Stimulated activated naive CD4-positive, alpha-beta T cell (primary cell): ENCODE data around the gene PRKCZ.
A peak's percentile ranks its signal among the peaks of the same experiment; 100 is the strongest.

Source experiments
- DNase-seq, 6 experiments: peaks; one replicate each; lab custom pipeline; 2025; lab: John Stamatoyannopoulos, UW

Gene PRKCZ

DNA sequence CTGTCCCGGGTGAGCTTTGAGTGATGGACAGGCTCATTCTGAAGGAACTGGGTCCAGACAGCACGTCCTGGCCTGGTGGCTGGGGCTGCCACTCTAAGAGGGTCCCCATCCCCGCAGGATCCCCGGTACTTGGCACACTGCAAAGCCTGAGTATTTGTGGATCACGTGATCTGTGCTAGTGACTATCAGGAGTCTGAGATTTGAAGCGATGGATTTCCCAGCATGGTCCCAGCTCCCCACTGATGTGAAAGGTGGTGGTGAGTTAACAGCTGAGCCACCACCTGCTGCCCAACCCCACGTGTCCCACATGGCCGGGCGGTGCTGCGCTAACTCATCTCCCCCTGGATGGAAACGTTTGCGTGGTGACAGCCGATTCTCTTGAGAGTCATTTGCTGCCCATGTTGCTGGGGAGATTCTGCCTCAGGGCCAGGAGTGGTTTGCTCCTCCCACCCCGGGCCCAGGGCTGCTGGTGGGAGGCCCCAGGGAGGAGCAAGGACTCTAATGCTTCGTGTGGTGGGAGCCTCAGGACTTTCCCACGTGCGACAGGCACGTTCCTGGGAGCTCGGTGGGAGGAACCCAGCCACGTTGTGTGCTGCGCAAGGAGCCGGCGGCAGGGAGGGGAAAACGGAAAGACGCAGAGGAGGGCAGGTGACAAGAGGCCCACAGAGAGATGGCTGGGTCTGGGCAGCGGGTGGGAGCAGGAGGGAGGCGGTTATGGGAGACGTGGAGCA, 129.2 kb downstream of the PRKCZ start:
- no peak for DNase-seq

DNA sequence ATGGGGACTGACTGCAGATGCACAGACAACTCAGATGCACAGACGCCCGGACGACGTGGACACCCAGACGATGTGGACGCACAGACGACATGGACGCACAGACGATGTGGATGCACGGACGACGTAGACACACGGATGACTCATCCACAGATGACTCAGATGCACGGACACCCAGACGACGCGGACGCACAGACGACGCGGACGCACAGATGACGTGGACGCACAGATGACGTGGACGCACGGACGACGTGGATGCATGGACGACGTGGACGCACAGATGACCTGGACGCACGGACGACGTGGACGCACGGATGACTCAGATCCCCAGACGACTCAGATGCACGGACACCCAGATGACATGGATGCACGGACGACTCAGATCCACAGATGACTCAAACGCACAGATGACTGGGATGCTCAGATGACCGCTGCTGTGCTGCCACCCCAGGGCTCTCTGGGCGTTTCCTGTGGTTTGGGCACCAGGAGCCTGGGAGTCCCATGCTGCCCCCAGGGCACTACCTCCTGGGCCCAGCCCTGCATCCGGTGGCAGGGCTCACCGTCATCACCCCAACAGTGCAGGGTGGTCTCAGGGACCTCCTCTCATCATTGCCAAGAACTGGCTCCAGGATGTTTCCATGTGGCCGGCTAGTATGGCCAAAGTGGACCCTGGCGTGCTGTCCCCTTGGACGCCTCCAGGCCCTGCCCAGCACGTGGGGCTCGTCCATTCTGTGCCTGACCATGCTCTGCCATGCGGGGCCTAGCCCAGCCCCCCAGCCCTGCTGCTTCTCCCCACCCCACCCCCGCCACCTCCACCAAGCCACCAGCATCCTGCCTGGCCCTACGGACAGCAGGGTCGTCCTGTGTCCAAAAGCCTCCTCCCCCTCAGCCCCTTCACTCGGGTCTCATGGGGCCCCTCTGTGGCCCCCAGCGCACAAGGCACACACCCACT, 130.4 kb downstream of the PRKCZ start:
- no peak for DNase-seq

DNA sequence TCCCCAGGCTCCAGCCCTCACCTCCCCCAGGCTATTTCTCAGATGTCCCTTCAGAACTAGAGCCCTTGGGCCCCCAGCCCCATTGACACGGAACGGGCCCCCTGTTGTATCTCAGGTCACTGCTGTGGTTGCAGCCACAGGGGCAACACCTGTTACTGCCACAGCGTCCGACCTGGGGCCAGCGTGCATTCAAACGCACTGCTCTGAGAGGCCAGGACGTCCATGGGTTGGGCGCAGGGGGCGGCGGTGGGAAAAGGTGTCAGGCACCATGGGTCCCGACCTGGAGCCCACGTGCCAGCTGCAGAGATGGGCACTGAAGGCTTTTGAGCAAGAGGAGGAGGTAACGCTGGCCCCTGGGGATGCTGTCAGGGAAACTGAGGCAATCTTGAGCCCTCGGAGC, 131.1 kb downstream of the PRKCZ start:
- DNase-seq = no peak

DNA sequence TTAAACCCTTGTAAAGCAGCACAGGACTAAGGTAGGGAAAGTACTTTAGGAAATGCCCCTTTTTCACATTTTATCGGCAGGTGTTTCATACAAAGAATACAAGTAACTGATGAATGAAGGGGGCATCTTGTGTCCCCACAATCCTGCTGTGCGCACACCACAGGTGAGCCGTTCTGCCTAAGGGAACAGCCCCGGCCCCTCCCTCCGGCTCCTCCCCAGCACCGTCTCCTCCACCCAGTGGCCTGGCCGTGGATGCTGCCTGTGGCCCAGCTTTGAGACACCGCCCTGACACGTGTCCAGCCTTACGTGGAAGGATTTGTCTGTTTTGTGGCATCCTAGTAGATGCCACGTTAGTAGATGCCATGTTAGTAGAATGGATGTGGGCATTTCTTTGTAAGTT, 131.5 kb downstream of the PRKCZ start:
- no peak for DNase-seq

DNA sequence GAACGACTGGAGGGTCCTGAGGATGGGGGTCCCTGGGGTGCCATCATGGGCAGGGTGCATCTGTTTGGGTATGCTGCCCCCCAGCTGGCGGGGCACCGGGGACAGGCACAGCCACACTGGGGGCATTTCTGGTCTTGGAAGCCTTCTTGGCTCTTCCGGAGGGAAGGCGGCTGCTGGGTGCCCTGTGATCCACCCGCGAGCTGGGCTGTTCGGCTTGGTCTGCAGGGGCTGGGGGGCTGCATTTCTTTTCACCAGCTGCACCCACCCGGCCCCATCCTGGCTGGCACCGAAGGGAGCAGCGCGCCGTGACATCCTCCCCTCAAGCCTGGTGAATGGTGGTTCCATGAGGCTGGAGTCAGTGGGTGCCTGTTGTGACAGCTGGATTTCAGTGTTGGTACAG, 132.2 kb downstream of the PRKCZ start:
- DNase-seq = no peak

DNA sequence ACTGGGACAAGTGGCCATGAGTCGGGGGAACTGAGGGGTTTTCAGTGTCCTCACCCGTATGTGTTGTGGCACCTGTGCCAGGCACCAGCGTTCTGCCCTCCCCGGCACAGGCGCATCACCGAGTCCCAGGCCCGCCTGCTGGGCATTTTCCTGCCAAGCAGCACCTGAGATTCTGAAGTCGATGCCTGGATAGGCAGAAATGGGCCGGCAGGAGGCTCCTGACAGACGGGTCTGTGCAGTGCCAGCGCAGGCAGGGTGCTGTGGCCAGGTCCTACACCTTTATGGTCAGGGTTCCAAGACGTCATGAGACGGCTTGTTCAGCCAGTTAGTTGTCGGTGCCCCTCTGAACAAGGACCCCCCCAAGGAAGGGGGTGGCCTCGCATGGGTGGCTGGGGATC, 133.7 kb downstream of the PRKCZ start:
- no peak for DNase-seq

DNA sequence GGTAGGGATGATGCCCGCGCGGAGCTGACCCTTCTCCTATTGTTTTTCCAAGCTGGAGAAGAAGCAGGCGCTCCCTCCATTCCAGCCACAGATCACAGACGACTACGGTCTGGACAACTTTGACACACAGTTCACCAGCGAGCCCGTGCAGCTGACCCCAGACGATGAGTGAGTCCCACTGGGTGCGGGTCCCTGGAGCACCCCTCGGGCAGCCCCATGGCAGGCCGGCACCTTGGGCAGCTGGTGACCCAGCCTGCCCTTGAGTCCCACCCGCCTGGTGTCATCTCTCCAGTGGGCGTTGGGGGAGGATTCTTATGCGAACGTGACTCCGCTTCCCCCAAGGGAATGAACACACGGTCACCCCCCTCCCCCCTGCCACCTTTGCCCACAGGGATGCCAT, 134.3 kb downstream of the PRKCZ start:
- no peak for DNase-seq

DNA sequence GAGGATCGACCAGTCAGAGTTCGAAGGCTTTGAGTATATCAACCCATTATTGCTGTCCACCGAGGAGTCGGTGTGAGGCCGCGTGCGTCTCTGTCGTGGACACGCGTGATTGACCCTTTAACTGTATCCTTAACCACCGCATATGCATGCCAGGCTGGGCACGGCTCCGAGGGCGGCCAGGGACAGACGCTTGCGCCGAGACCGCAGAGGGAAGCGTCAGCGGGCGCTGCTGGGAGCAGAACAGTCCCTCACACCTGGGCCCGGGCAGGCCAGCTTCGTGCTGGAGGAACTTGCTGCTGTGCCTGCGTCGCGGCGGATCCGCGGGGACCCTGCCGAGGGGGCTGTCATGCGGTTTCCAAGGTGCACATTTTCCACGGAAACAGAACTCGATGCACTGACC, 134.7 kb downstream of the PRKCZ start:
- no peak for DNase-seq

DNA sequence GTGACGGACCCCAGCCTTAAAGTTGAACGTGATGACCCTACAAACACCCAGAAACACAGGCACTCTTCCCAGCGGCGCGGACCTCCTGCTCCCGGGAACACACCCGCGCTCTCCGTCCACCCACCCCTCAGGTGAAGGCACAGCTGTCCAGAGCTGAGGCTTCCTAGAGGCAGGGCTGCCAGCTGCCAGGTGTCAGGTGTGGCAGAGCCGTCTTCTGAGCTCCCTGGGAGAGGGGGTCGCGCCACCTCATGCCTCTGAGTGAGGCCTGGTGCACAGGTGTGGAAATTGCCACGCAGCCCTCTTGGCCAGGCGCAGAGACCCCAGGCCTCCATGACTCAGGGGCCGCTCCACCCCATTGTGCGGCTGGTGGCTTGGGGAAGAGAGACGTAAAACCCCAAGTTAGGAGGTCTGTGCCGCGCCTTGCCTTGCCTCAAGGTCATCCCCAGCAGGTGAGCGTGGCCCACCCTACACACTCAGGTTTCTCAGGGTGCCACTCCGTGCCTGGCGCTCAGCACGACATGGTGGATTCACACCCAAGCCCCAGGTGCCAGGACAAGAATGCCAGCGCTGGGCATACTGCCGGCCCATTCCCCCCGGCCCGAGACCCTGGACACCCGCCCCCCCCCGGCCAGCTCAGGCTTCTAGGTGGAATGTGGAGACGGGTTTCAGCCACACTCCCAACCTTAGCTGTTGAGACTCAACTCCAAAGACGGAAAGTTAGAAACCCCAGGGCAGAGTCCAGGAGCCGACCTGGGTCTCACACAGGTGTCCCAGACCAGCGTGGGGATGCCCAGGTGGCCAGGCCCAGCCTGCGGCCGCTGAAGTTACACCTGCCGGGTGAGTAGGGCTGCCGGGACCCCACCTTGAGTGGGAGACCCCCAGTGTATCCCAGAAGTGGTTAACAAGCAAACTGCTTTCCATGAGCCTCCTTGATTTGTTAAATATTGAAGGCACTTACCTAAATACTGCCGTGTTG, 136.0 kb downstream of the PRKCZ start:
- no peak for DNase-seq

DNA sequence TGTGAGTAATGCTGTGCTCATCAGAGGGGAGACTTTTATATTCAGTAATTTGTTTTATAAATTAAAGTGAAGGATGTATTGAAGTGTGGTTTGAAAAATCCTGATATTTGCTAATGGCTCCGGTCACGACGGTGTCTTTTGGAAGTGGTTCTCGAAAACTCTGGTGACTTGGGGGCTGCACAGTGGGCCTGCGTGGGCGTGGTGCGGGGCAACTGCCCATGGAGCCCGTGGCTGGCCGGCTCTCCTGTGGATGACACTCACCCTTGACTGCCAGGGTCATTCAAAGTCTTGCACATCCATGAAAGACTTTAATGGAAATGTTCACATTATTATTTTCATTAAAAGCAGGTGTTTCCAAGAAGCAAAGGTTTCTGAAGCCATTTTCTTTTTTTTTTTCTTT, 136.7 kb downstream of the PRKCZ start:
- no peak for DNase-seq

DNA sequence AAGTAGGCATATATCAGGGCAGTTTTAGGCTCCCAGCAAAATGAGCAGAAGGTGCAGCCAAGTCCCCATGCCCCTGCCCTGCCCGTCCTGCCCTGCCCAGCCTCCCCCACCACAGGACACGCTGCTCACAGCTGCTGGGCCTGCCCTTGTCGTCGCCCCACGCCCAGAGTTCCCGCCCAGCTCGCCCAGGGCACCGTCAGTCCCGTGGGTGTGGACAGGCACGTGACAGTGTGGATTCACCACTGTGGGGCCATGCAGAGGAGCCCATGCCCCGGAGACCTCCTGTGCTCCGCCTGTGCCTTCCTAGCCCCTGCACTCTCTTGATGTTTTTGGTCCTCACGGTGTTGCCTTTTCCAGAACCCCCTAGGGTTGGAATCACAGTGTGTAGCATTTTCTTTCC, 137.4 kb downstream of the PRKCZ start:
- no peak for DNase-seq

DNA sequence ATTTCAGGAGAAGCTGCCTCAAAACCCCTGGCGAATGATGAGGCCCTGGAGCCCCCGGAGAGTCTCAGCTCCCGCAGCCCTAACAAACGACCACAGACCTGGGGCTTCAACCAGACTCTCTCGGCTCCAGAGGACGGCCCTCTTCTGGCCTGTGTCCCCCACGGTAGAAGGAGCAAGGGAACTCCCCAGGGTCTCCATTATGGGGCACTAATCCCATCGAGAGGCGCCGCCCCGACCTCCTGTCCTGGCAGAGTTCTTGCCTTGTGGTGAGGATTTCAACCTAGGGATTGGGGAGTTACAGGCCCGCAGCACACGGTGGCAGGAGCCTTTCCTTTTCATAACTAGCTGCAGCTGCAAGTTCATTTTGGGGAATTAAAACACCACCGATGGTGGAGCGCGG, 138.1 kb downstream of the PRKCZ start:
- no peak for DNase-seq

DNA sequence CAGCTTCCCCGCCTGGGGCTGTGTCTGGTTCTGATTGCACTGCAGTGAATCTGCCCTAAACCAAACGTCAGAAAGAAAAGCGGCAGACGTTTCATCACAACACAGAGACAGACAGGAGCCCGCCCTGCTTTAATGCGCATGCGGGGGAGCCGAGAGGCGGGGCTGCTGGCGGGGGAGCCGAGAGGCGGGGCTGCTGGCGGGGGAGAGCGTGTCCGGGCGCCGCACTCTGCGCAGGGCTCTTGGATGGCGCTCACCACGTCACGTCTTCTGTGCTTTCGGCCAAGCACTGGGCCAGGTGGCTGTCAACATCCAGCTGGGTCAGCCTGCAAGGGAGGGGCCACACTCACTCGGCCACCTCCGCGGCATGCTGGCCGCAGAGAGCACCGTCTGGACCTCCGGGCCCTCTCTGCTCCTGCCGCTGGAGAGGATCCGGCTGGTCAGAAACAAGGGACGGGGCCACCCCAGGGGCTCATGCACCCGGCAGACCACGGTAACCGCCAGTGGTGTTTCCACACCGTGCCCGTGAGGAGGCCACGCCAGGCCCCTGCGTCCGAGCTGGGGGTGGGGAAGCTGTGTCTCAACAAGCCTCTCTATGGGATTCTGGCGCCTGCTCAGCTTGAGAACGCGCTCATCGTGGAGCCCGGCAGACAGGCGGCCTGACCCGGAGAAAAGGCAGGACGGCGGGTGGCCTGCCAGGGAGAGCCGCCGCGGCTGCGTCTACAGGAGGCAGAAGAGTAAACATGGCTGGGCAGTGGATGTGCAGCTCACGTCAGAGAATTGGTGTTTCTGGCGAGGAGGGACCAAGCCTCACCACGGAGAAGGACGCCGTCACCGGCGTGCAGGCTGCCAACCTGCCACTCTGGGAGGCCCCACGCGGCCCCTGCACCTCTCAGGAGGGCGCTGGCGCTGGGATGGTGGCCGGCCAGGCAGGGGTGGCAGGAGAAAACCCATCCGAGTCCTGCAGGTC, 139.5 kb downstream of the PRKCZ start:
- DNase-seq = peak; percentile 85 to 92 (median 90)

DNA sequence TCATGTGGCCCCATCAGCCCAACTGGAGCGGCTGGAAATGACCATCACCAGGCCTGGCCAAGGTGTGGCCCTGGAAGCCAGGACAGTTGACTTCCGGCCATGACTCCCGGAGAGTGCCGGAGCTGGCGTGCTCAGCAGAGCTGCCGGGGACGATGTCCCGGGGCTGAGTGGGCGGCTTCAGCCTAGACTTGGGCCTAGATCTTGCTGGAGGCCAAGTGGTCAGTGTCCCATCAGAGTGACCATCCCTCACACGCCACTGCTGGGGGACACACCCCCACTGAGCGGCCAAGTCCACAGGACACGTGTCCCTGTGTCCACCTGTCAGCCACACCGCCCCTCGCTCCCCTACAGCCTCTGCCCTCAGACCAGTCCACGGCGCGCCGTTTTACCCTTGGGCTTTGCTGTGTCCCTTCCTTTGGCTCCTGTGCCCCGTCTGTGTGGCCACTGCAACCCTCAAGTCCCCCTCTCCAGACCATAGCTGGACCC, 140.3 kb downstream of the PRKCZ start:
- no peak for DNase-seq

DNA sequence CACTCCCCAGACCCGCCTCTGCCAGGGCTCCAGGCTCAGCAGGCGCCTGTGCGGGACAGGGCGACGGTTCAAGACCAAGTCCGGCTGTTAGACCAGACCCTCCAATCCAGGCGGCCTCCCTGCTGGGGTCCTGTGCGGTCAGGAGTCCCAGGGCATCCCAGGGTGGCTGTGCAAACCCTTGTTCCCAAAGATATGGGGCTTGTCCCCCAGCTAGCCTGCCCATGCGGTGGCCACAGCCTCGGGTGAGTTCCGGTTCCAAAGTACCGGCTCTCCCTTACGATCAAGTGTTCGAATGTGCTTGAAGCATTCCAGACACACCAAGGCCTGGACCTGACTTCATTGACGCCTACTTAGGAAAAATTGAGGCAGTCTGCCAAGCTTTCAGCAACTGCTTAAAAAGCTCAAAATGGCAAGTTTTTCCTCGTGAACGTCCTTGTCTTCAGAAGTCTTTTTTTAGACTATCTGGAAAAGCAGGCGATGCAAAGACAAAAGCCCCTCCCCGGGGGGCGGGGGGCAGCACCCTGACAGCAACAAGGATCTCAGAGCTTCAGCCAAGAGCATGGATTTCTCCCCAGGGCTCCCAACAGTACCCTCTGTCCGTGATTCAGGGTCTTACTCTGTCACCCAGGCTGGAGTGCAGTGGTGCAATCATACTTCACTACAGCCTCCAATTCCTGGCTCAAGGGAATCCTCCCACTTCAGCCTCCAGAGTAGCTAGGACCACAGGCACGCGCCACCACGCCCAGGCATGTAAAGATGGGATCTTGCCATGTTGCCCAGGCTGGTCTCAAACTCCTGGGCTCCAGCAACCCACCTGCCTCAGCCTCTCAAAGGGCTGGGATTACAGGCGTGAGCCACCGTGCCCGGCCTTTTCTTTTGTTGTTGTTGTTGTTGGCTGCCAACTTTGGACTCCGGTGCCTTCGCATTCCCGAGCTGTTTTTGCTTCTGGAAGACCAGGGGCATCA, 142.1 kb downstream of the PRKCZ start:
- DNase-seq = no peak

DNA sequence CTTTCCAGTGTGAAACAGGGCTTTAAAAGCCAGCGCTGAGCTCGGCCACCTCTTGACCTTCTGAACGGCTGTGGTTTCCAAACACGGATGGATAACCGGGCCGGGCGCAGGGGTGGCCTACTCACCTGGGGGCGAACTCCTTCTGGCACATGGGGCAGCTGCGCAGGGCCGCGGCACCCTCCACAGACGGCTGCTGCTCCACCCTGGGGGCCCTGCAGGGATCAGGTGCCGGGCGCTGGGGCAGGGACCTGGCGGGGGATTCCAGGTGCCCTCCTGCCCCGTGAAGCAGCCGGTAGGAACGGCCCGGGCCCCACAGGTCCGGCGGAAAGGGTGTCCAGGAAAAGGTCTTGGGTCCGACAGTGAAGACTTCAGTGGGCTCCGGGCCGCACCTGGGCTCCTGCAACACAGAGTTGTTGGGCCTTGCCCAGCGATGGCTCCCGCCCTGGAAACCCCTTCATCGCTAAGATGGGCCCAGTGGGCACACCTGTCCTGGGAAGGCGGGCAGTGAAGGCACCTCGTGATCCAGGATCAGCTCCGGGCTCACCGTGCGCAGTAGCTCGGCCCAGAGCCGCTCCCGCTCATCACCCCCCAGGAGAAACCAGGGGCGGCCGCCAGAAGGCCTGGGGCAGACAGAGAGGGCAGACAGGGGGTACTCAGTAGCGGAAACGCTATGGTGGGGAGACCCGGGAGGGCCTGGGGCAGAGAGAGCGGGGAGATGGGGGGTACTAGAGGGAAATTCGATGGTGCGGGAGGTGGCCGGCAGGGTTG, 143.5 kb downstream of the PRKCZ start:
- no peak for DNase-seq

DNA sequence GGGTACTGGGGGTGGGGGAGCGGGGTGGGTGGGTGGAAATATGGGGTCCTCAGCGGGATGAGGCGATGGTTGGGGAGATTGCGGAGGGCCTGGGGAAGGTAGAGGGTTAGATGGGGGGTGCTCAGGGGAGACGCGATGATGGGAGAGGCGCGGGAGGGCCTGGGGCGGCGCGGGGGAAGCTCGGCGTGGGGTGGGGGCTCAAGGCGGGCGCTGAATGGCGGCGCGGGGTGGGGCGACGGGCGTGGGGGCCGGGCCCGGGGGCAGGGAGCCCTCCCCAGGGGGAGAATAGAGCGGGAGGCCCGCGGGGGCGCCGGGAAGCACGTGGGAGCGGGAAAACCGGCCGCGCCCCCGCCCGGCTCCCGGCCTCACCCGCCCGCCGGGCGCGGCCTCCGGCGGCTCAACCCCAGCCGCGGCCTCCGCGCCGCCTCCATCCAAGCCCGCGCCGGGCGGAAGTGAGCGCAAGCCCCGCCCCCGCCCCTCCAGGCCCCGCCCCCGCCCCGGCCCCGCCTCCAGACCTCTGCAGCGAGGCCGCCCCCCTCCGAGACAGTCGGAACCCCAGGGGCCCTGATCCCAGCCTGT, 144.2 kb downstream of the PRKCZ start, which contains the start of gene FAAP20:
Gene FAAP20, minus strand, starts transcription at position 454 of the 579 bp plus-strand sequence. Its CDS starts 23 bp downstream, at position 431.
- DNase-seq = peak; percentile 77 to 99 (median 92)
